OCI-LY3 (cell line): ENCODE data around the gene RBSN.

Experiments used
- H2AFZ ChIP-seq: fragments of 200-600, 300-600 bp; shearing (Covaris generic); 2 replicates; pipeline ENCODE4 v1.6.0; 2014; ENCODE audit warnings: antibody characterized with exemption, low read depth, low read length
- H3K27ac ChIP-seq: fragments of 200-600, 300-600 bp; sonication (generic); 2 replicates; pipeline ENCODE4 v1.5.1; 2014; ENCODE audit warnings: mild to moderate bottlenecking, low read length, moderate library complexity, mixed read lengths
- H3K27me3 ChIP-seq: fragments of 200-600, 300-600 bp; sonication (generic); 2 replicates; pipeline ENCODE4 v1.6.1; 2014; ENCODE audit warnings: low read depth, low read length, mixed read lengths
- H3K36me3 ChIP-seq: fragments of 200-600, 300-600 bp; sonication (generic); replicated peaks from 2 replicates; pipeline ENCODE3; 2014; ENCODE audit warnings: low read depth, low read length, mixed read lengths
- H3K4me1 ChIP-seq: fragments of 300-600, 200-600 bp; sonication (generic); 2 replicates; pipeline ENCODE4 v1.6.1; 2014; ENCODE audit warnings: low read length, mixed read lengths
- H3K4me2 ChIP-seq: fragments of 200-600, 300-600 bp; sonication (generic); 2 replicates; pipeline ENCODE4 v1.6.1; 2014; ENCODE audit warnings: low read length, mixed read lengths
- H3K4me3 ChIP-seq: fragments of 300-600, 200-600 bp; sonication (generic); 2 replicates; pipeline ENCODE4 v1.5.1; 2014; ENCODE audit warnings: antibody characterized with exemption, mild to moderate bottlenecking, low read length, moderate library complexity
- H3K79me2 ChIP-seq: fragments of 300-600, 200-600 bp; shearing (Covaris generic); 2 replicates; pipeline ENCODE4 v1.6.1; 2014; ENCODE audit warnings: mild to moderate bottlenecking, low read length, mixed read lengths
- H3K9ac ChIP-seq: fragments of 300-600, 200-600 bp; shearing (Covaris generic); 2 replicates; pipeline ENCODE4 v1.6.0; 2014; ENCODE audit warnings: mild to moderate bottlenecking, low read length, moderate library complexity
- H3K9me3 ChIP-seq: fragments of 200-600, 300-600 bp; shearing (Covaris generic); 2 replicates; pipeline ENCODE4 v1.6.1; 2014; ENCODE audit warnings: low read length, mixed read lengths; ENCODE audit not compliant: insufficient read depth
- H4K20me1 ChIP-seq: fragments of 200-600, 300-600 bp; sonication (generic); 2 replicates; pipeline ENCODE4 v1.6.1; 2016; ENCODE audit warnings: low read length, mixed read lengths; ENCODE audit not compliant: insufficient read depth
- EZH2phosphoT487 ChIP-seq: fragments of 200-600 bp; shearing (Covaris generic); IDR thresholded peaks from 2 replicates; pipeline ENCODE4 v1.6.1; 2018; ENCODE audit warnings: antibody characterized with exemption, mixed run types, low read depth
- TF ChIP-seq, protein P1 (sequence below): fragments of 200-600, 300-600 bp; sonication (generic); IDR thresholded peaks from 2 replicates; pipeline ENCODE4 v1.5.1; 2014; ENCODE audit warnings: antibody characterized with exemption, low read length, low read depth

The RBSN gene

GRCh38 chr3:15044326-15044725 lies 54.6 kb downstream of the RBSN start:
- Histone ChIP-seq H3K9me3 (no peaks in the 10 kb centered on the region), H3K79me2 (peaks cover 9% of the 10 kb centered on the region), H4K20me1 (peaks cover 6% of the 10 kb centered on the region; the same call in 1 of the 2 replicates), H2AFZ (no peak overlapping the region), H3K4me2 (no peak overlapping the region), H3K9ac (no peak overlapping the region), H3K27ac (no peak overlapping the region), H3K27me3 (no peaks in the 10 kb centered on the region), H3K4me1 (peaks cover 1% of the 10 kb centered on the region; the same call in 1 of the 2 replicates), H3K4me3 (no peak overlapping the region), H3K36me3 (peaks cover 90% of the 10 kb centered on the region)
- no peak for TF ChIP-seq EZH2phosphoT487
- TF ChIP-seq, protein P1, sequence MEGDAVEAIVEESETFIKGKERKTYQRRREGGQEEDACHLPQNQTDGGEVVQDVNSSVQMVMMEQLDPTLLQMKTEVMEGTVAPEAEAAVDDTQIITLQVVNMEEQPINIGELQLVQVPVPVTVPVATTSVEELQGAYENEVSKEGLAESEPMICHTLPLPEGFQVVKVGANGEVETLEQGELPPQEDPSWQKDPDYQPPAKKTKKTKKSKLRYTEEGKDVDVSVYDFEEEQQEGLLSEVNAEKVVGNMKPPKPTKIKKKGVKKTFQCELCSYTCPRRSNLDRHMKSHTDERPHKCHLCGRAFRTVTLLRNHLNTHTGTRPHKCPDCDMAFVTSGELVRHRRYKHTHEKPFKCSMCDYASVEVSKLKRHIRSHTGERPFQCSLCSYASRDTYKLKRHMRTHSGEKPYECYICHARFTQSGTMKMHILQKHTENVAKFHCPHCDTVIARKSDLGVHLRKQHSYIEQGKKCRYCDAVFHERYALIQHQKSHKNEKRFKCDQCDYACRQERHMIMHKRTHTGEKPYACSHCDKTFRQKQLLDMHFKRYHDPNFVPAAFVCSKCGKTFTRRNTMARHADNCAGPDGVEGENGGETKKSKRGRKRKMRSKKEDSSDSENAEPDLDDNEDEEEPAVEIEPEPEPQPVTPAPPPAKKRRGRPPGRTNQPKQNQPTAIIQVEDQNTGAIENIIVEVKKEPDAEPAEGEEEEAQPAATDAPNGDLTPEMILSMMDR, result no peak

DNA sequence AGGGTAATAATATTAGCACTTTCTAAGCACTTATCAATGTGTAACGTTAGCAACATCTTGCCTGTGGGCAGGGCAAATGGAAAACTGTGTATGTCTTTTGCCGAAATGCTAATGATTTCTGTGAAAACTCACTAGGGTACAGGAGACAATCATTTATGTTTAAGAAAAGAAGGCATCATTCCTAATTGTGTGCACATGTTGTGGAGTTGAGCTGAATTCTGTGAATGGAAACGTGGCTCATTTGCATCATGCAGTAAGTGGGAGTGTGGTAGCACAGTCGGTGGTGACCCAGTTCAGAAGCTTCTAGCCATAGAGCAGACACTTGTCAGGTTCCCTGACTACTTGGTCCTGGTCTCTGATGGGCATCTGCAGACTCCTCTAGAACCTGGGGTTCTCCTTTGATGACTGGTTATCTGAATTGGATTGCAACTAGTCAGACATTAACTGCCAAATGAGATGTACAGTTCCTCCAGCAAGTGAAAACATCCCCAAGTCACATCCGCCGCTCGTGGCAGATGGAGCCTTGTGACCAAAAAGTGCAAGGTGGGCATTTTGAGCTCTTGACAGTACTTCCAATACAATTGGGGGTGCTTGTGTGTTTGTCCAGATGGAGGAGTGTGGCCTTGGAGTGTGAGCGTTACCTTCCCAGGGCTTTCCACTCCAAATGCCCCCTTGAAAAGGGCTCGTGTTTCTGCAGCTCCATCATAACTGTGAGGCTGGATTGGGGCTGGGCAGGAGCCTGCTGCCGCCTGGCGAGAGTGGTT lies 55.4 kb downstream of the RBSN start:
- H4K20me1 ChIP-seq, result 0 out of 2 replicates have a peak, but pooled peaks cover 3% of the 10 kb centered on the region
- no peak overlapping the region for H3K4me3 ChIP-seq
- no peak overlapping the region for H2AFZ ChIP-seq
- no peaks in the 10 kb centered on the region for H3K27me3 ChIP-seq
- H3K36me3 ChIP-seq, result peaks cover 89% of the 10 kb centered on the region
- 0 out of 2 replicates have a peak, but pooled peaks cover 1% of the 10 kb centered on the region for H3K79me2 ChIP-seq
- no peaks in the 10 kb centered on the region for H3K9me3 ChIP-seq
- no peak overlapping the region for H3K4me2 ChIP-seq
- H3K27ac ChIP-seq, result no peak overlapping the region
- H3K4me1 ChIP-seq, result no peaks in the 10 kb centered on the region
- TF ChIP-seq, protein P1, result no peak
- TF ChIP-seq EZH2phosphoT487, result no peak
- H3K9ac ChIP-seq, result no peak overlapping the region

DNA sequence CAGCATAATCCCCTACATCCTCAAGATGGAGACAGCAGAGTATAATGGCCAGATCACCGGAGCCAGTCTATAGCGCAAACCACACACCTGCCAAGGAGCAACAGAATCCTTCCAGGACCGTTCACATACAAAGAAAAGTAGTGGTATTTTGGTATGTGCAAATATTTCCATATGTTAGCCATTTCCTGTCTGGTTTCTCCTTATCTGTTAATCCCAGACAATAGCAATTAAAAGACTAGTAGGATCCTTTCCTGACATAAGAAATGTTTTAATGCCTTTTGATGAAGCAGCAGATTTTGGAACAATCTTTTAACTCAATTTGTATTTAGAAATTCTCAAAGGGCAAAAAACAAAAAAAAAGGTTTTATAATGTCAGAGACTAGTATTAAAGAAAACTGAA lies 56.0 kb downstream of the RBSN start:
- H3K4me1 ChIP-seq, result no peaks in the 10 kb centered on the region
- no peak overlapping the region for H3K4me2 ChIP-seq
- 0 out of 2 replicates have a peak, but pooled peaks cover 3% of the 10 kb centered on the region for H4K20me1 ChIP-seq
- H3K9ac ChIP-seq, result no peak overlapping the region
- H3K4me3 ChIP-seq, result no peak overlapping the region
- no peaks in the 10 kb centered on the region for H3K27me3 ChIP-seq
- H3K9me3 ChIP-seq, result no peaks in the 10 kb centered on the region
- TF ChIP-seq EZH2phosphoT487, result no peak
- TF ChIP-seq, protein P1, result no peak
- no peak overlapping the region for H2AFZ ChIP-seq
- peaks cover 87% of the 10 kb centered on the region for H3K36me3 ChIP-seq
- H3K79me2 ChIP-seq, result no peaks in the 10 kb centered on the region
- no peak overlapping the region for H3K27ac ChIP-seq

GRCh38 chr3:15041950-15042349 lies 57.0 kb downstream of the RBSN start:
- peaks cover 84% of the 10 kb centered on the region for H3K36me3 ChIP-seq
- no peak overlapping the region for H3K9ac ChIP-seq
- no peak for TF ChIP-seq EZH2phosphoT487
- TF ChIP-seq, protein P1, result no peak

More at GRCh38 chr3:15041950-15042349, 57.0 kb downstream of the RBSN start:
- Histone ChIP-seq H2AFZ (no peak overlapping the region), H3K9me3 (no peaks in the 10 kb centered on the region), H3K4me1 (no peaks in the 10 kb centered on the region), H4K20me1 (0 out of 2 replicates have a peak, but pooled peaks cover 3% of the 10 kb centered on the region), H3K79me2 (no peaks in the 10 kb centered on the region), H3K4me3 (no peak overlapping the region), H3K27ac (no peak overlapping the region), H3K27me3 (no peaks in the 10 kb centered on the region), H3K4me2 (no peak overlapping the region)
